ENCODE data around the gene LYPLA2.
"Not testable (repeated sequence)": the region's sequence is repeated elsewhere in the genome, so short reads cannot be mapped to it uniquely, and the experiment has no call there.

Gene LYPLA2

DNA sequence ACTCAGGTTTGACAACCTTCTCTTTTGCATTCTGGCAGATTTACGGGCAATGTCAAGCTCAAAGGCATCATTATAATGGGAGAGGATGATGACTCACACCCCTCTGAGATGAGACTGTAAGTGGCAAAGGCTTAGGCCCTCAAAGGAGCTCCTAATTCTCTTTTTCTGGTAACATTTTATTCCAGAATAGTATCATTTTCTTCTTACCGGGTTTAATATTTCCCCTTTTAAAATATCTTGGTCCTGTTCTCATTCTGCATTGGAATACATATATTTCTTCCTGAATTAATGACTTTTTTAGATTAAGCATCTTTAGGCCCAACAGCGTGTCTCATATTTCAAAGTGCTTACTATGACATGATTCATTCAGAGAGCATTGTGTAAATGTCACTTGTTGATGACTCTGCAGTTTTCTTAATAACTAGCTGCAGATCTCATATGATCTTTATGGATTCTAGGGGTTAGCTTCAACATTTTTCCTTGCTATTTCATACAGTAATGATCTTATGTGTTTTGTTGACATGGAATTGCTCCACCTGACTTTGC lies 11.0 kb upstream of the LYPLA2 start:
- DNase-seq: no peak

- not testable (repeated sequence) for DNase-seq
Observed at GRCh38 chr1:23783141-23783540, 7.8 kb upstream of the LYPLA2 start.

DNA sequence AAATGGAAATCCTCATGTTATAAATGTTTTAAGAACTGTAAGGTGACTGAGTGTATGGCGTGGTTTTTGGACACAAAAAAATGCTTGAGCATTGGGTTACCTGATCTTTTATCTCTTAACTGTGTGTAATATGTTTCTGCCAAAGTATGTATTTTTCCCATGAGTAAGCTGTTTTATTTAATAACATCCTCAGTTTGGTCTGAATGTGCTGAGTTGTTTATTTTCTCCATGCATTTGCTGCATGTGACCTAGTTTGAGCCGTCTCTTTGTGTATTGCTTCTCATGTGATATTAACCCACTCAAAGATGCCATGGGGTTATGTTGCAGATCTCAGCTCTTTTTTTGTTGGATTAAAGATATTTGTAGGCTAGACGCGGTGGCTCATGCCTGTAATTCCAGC lies 6.1 kb upstream of the LYPLA2 start:
- no peak for DNase-seq

DNA sequence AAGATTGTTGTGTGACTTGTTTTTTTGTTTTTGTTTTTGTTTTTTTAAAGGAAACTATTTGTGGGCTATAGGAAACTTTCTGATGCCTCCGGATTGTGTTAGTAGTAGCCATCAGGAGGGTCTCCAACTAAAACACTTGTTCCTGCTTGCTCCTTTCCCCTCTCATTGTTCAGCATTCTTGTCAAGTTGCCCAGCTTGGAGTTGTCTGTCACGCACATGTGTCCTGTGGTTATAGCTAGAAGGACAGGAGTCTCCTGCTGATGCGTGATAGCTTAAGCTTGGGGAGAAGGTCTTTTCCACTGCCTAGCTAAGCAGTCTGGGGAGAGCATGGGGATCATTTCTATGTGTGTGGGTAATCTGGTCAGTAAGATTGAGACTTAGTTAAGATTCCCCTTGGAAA lies 3.2 kb upstream of the LYPLA2 start:
- no peak for DNase-seq

DNA sequence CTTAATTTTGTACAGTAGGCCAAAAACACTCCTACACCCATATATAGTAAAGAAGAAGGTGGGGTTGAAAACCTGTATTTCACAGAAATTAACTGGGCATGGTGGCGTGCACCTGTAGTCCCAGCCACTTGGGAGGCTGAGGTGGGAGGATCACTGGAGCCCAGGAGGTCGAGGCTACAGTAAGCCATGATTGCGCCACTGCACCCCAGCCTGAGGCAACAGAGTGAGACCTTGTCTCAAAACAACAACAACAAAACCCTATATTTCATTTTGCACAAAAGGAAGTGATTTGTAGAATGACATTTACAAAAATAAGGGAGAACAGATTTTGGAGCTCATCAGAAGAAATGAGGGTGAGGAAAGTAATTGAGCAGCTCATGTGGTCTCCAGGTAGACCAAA lies 2.2 kb upstream of the LYPLA2 start:
- DNase-seq: no peak

- DNase-seq: no peak
Observed at GRCh38 chr1:23791516-23792047, 637 bp downstream of the LYPLA2 start.

- no peak for DNase-seq
Observed at GRCh38 chr1:23792151-23792945, 1.4 kb downstream of the LYPLA2 start.

DNA sequence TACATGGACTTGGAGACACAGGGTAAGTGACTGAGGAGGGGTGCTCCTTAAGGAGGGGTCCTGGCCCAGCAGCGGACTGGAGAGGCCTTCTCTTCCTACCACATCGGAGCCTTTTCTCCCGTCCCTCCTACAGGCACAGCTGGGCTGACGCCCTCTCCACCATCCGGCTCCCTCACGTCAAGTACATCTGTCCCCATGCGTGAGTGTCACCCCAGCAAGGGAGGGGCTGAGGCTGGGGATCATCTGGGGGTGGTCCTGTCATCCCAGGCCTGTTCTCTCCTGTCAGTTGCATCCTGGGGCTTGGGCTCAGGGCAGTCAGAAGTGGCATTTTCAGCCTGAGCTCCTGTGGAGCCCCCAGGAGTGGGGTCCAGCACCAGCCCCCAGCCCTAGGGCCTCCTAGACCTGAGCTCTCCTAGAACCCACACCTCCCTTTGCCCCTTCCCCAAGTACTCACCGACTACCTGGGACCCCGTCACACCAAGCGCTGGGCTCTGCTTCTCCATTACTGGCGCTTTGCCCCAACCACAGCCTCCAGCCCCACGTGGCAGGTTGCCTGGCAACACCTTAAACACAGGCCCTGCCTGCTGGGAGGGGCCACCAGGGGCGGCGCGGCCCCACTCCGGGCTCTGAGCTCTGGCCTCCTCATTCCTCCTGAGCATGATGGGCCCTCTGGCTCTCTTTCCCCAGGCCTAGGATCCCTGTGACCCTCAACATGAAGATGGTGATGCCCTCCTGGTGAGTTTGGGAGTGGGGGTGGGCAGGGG lies 2.3 kb downstream of the LYPLA2 start:
- DNase-seq: peak; percentile 55

DNA sequence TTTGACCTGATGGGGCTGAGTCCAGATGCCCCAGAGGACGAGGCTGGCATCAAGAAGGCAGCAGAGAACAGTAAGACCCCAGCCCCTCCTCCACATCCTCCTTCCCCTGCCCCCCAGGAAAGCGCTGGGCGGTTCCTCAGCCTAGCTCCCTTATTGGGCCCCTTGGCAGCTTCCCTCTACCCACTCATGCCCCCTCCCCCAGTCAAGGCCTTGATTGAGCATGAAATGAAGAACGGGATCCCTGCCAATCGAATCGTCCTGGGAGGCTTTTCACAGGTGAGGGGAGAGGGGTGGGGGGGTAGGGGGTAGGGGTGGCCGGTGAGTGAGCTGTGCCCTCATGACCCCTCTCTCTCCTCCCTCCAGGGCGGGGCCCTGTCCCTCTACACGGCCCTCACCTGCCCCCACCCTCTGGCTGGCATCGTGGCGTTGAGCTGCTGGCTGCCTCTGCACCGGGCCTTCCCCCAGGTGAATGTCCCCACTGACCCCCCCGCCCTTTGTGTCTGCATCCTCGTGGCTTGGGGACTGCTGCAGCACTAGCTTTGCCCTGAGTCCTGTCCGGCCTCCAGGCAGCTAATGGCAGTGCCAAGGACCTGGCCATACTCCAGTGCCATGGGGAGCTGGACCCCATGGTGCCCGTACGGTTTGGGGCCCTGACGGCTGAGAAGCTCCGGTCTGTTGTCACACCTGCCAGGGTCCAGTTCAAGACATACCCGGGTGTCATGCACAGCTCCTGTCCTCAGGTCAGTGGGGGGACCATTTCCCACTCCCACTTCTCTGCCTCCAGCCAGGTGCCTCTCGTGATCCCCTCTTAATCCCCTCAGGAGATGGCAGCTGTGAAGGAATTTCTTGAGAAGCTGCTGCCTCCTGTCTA lies 3.2 kb downstream of the LYPLA2 start:
- no peak for DNase-seq

DNA sequence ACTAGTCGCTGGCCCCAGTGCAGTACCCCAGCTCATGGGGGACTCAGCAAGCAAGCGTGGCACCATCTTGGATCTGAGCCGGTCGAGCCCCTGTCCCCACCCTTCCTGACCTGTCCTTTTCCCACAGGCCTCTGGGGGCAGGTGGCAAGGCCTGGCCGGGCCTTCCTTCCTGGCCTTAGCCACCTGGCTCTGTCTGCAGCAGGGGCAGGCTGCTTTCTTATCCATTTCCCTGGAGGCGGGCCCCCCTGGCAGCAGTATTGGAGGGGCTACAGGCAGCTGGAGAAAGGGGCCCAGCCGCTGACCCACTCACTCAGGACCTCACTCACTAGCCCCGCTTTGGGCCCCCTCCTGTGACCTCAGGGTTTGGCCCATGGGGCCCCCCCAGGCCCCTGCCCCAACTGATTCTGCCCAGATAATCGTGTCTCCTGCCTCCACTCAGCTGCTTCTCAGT lies 3.8 kb downstream of the LYPLA2 start:
- not testable (repeated sequence) for DNase-seq

DNA sequence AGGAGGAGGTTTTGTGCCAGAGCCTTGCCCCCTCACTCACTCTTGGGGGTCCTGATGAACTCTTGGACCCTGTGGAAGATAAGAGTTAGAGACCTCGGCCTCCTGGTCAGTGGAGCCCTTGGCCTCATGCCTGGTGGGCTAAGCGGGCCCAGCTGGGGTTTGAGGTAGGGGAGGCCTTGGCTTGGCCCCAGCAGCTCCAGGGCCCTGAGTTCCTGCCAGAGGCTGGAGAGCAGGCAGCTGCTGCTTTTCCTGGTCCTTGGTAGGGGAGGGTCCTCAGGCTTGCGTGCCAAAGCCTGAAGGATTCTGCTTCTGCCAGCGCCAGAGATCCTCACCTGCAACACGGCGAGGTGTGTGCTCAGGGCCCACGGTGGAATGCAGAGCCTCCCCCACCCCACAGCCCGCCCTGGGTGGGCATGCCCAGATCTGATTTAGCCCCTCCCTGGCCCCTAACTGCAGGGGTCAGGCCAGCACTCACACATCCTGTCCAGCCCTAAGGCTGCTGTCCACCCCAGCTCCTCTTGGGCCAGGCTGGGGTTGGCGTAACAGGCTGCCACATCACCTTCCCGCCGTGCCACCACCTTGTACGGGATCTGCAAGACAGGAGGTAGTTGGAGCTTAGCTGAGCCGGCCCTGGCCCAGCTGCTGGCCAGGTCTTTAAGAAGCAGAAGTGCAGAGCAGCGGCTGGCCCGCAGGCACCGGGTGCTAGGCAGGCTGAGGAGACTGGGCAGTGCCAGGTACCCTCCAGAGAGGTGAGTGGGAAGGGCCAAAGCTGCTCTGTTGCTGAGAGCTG lies 4.9 kb downstream of the LYPLA2 start:
- no peak for DNase-seq

DNA sequence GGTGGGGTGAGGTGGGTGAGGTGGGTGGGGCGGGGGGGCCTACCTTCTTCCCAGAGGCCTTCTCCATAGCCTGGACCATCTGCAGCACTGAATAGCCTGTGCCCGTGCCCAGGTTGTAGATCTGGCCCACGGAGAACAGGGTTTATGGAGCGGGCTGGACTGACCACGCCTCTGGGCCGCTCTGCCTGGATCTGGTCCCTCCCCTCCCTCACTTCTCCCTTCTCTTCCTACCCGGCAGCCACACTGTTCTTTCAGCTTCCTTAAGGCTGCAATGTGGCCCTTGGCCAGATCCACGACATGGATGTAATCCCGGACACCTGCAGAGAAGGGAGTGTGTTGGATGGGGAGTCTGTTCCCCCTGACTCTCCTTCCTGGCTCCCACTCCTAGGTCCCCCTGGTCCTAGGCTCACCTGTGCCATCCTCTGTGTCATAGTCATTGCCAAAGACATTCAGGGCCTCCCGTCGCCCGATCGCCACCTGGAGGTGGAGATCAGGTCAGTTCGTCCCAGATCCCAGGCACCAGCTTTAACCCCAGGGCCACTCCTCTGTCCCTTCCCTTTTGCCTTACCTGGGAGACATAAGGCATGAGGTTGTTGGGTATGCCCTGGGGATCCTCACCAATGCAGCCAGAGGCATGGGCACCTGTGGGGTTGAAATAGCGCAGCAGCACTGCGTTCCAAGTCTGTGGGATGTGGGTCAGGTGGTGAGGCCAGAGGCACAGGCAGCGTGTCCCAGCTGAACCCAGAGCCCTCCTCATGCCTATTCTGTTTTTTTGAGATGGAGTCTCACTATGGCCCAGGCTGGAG lies 5.7 kb downstream of the LYPLA2 start:
- no peak for DNase-seq

DNA sequence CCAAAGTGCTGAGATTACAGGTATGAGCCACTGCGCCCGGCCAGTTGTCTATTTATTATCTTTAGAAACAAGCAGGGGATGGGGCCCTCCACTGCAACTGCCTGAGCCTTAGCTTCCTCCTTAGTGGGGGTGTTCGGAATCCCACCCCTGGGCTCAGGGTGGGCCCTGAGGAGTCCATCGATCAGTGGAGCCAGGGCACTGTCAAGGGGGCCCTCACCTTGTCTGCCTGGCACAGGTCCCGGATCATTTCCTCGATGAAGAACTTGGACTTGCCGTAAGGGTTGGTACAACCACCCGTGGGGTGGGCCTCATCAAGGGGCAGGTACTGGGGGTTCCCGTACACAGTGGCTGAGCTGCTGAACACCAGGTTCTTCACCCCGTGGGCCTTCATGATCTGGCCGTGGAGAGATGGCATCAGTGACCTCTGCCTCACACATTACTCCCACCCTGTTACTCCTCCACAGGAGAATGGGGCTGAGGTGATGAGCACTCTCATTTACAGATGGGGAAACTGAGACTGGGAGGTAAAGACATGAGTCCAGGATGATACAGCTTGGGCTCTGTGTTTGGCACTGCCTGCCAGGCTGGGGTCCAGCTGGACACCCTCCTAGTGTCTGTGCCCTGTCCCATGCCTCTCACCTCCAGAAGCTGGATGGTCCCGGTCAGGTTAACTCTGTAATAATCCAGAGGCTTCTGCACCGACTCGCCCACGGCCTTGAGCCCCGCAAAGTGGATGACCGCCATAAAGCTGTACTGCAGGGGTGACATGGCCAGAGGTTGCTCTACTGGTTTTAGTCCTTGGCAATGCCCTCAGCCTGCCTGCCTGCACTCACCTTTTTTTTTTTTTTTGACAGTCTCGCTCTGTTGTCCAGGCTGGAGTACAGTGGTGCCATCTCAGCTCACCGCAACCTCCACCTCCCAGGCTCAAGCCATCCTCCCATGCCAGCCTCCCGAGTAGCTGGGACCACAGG lies 6.8 kb downstream of the LYPLA2 start:
- no peak for DNase-seq

DNA sequence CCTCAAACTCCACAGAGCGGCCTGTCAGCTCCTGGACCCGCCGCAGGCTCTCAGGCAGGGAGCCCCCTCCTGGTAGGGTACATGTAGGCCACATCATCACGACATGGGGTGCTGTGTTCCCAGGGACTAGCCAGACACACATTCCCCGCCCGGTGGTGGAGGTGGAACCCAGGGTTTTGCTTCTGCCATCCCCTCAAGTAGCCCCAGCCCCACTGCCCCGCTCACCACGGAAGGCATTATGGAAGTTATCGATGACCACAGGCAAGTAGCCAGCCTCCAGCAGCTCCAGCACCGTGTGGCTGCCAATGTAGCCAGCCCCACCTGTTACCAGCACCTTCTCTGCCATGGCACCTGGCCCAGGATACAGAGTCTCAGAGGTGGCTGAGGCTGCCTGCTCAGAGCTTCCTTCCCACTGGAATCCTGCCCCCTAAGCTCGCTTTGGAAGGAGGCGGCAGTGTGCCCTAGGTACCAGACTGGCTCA lies 7.8 kb downstream of the LYPLA2 start:
- no peak for DNase-seq

DNA sequence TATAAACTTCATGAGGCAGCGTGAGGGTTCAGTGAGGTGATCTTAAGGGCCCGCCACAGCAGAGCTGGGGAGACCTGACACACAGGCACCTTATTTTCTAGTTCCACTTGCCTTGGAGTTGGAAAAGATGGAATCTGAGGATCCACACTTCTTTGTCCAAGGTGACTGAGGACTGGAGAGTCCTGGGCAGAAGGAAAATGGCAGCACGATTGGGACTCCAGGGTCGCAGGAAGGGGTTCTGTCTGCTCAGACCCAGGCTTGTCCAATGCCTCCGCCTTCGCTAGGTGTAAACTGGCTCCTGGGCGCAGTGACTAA lies 8.3 kb downstream of the LYPLA2 start:
- no peak for DNase-seq

- DNase-seq: peak; percentile 34
Observed at GRCh38 chr1:23799570-23800399, 8.8 kb downstream of the LYPLA2 start.

GRCh38 chr1:23800400-23801337 lies 9.7 kb downstream of the LYPLA2 start, which contains the start of gene GALE:
Gene GALE, minus strand, starts transcription at chr1:23800754. Its CDS starts 1,747 bp downstream, at chr1:23799007.
- DNase-seq: peak; percentile 96
